Left ventricle myocardium inferior (tissue), 1 donor: ENCODE results near the gene AGAP1. TPM values are rescaled to one million over a fixed set of nuclear protein-coding genes. Genes with fewer than 3 reads are reported as not detected.
A peak's percentile ranks its signal among the peaks of the same experiment; 100 is the strongest.

Experiments
- DNase-seq: peaks from one replicate; pipeline ENCODE4 v3.0.0-alpha.2; 2020
- H3K27ac ChIP-seq: fragments of 200-600 bp; replicated peaks from 2 replicates; pipeline ENCODE4 v1.8.0; 2021
- H3K27me3 ChIP-seq: fragments of 200-600 bp; 2 replicates; pipeline ENCODE4 v1.8.0; 2021; ENCODE audit warnings: low read depth
- H3K36me3 ChIP-seq: fragments of 200-600 bp; 2 replicates; pipeline ENCODE4 v1.8.0; 2021
- H3K4me1 ChIP-seq: fragments of 200-600 bp; 2 replicates; pipeline ENCODE4 v1.8.0; 2021
- H3K4me3 ChIP-seq: fragments of 200-600 bp; 2 replicates; pipeline ENCODE4 v1.8.0; 2021; ENCODE audit warnings: mild to moderate bottlenecking, moderate library complexity
- H3K9me3 ChIP-seq: fragments of 200-600 bp; replicated peaks from 2 replicates; pipeline ENCODE4 v1.8.0; 2021
- intact Hi-C: fragments of 100-400 bp; cut with micrococcal nuclease; formaldehyde crosslinking; loops from one replicate; pipeline ENCODE4 v1.11.0; 2022
- total RNA-seq: library from RNA; stranded (reverse); fragmentation: NEBNext Ultra II Directional; extraction: Animal tissue kit (Norgen Biotek cat#: 25700); gene quantifications from one replicate; pipeline ENCODE4 v1.2.1, GENCODE V29; 2021
- TF ChIP-seq, protein P1 (sequence below): fragments of 200-600 bp; IDR thresholded peaks from 2 replicates; pipeline ENCODE4 v1.8.0; 2021; ENCODE audit warnings: antibody characterized with exemption, mild to moderate bottlenecking, borderline replicate concordance
- donor health status: DM: no; HTN: yes; CAD: no; lungs with severe emphysema.

Gene AGAP1
- total RNA-seq, 1 donor from 2014 or later, result 18.1 TPM

DNA sequence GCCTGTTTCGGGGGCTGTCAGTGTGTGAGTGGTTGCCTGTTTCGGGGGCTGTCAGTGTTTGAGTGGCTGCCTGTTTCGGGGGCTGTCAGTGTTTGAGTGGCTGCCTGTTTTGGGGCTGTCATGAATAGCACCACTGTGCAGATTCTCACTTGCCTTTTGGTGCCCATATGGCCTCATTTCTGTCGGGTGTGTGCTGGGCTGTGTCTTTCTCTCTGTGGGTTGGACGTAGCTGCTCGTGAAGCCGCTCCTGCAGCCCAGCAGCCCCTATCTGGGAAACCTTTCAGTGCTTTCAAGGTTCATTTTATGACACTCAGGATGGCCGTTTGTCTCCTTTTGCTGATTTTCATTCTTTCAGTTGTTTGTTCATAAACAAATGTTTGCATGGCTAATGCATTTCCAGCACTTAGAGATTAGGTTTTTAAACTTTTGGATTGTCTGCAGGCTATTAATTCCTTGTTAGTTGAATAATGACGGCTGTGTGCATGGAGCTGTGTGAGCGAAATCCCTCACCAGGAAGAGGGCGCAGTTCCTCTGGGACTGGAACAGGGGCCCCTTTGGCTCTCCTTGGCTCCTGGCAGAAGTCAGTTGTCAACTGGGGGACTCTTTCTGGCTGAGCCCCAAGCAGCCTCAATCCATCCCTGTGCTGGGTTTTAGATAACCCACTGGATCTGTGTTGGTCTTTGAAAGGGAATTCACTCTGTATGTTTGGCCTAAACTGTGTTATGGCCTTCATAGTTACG, 10.8 kb downstream of the AGAP1 start:
- no peaks in the 10 kb centered on the region for H3K27me3 ChIP-seq
- peak overlapping the region; percentile 7 for H3K4me3 ChIP-seq
- no peaks in the 10 kb centered on the region for H3K9me3 ChIP-seq
- TF ChIP-seq, protein P1, sequence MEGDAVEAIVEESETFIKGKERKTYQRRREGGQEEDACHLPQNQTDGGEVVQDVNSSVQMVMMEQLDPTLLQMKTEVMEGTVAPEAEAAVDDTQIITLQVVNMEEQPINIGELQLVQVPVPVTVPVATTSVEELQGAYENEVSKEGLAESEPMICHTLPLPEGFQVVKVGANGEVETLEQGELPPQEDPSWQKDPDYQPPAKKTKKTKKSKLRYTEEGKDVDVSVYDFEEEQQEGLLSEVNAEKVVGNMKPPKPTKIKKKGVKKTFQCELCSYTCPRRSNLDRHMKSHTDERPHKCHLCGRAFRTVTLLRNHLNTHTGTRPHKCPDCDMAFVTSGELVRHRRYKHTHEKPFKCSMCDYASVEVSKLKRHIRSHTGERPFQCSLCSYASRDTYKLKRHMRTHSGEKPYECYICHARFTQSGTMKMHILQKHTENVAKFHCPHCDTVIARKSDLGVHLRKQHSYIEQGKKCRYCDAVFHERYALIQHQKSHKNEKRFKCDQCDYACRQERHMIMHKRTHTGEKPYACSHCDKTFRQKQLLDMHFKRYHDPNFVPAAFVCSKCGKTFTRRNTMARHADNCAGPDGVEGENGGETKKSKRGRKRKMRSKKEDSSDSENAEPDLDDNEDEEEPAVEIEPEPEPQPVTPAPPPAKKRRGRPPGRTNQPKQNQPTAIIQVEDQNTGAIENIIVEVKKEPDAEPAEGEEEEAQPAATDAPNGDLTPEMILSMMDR, result no peak
- peak overlapping the region; percentile 64 for H3K27ac ChIP-seq
- DNase-seq, result no peak
- intact Hi-C loops, result no loop called here
- H3K4me1 ChIP-seq, result peaks cover 56% of the 10 kb centered on the region
- H3K36me3 ChIP-seq, result no peaks in the 10 kb centered on the region

DNA sequence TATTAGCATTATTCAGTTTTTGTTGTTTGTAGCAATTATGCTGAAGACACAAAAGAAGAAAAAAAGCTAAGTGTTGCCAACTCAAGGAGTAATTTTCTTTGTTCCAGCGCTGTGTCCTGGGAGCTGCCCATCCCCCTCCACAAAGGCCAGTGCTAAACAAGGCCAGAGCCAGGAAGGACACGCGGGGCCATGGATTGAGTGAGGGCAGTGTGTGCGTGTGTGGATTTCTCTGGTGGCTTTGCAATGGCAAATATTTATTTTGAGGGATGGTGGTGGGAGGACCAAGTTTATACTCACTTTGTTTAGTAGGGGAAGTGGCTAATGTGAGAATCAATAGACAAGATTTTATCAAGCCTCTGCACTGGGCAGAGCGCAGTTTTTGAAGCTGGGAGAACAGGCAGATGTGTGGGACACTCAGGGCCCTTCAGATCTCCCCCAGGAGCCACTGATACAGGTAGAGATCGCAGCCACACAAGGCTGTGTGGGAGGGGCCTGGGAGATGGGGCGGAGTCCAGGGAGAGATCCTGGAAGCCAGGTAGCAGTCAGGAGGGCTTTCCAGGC, 11.4 kb downstream of the AGAP1 start:
- intact Hi-C loops, result no loop called here
- TF ChIP-seq, protein P1, result no peak
- no peaks in the 10 kb centered on the region for H3K9me3 ChIP-seq
- peak overlapping the region; percentile 64 for H3K27ac ChIP-seq
- peaks cover 56% of the 10 kb centered on the region for H3K4me1 ChIP-seq
- no peak for DNase-seq
- H3K4me3 ChIP-seq, result no peak overlapping the region
- no peaks in the 10 kb centered on the region for H3K36me3 ChIP-seq
- H3K27me3 ChIP-seq, result no peaks in the 10 kb centered on the region

DNA sequence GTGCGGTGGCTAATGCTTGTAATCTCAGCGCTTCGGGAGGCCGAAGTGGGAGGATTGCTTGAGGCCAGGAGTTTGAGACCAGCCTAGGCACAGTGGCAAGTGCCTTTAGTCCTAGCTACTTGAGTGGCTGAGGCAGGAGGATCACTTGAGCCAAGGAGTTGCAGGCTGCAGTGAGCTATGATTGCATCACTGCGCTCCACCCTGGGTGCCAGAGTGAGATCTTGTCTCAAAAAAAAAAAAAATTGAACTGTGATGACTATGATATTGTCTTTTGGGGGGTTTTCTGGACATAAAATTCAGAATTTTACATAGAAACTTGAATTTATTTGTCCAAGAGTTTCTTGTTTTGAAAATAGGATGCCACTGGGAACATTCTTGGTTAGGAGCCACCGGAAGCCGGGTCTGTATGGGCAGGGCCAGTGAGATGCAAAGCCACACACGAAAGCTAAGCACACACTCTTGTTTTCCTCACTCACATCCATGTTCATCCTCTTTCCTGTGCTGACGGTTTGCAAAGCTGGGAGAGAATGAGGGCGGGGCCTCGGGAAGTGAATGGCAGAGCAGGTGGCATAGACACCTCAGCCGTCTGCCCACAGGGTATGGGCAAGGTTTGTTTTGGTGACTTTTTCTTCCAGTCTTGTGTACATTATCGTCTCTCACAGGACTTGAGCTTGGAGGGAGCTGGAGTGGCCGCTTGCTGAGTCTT, 12.6 kb downstream of the AGAP1 start:
- Histone ChIP-seq H3K4me3 (no peak overlapping the region), H3K4me1 (peaks cover 45% of the 10 kb centered on the region), H3K27ac (no peak overlapping the region), H3K36me3 (no peaks in the 10 kb centered on the region), H3K9me3 (no peaks in the 10 kb centered on the region), H3K27me3 (no peaks in the 10 kb centered on the region)
- DNase-seq, result no peak
- TF ChIP-seq, protein P1, result no peak
- intact Hi-C loops, result no loop called here

DNA sequence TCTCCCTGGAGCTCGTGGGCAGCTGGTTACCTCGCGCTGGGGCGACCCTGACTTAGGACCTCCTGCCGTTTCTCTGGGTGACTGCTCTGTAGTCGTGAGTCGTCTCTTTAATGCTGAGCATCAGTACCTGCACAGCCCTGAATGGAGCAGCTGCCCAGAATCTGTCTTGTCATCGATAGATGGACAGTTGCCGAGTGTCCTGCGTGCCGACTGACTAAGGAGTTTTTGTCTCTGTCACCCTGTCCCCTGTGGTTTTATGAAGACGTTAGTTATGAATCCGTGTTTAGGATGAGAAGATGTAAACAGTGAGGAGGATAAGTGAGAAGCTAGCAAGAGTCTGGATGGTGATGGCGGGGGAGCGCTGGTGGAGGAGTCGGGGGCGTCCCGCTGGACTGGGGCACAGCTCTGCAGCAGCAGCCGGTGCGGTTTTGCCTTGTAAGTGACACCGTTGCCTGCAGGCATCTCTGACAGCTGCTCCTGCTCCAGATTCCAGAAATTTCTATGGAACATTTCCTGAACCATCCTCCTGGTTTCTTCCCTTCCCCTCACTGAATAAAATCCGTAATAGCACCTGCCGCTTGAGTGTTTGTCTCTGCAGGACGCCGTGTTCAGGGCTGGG, 13.3 kb downstream of the AGAP1 start:
- H3K4me3 ChIP-seq, result no peak overlapping the region
- DNase-seq, result no peak
- H3K27ac ChIP-seq, result no peak overlapping the region
- H3K9me3 ChIP-seq, result no peaks in the 10 kb centered on the region
- H3K27me3 ChIP-seq, result no peaks in the 10 kb centered on the region
- H3K4me1 ChIP-seq, result peaks cover 38% of the 10 kb centered on the region
- no peaks in the 10 kb centered on the region for H3K36me3 ChIP-seq
- TF ChIP-seq, protein P1, result no peak
- intact Hi-C loops, result no loop called here

DNA sequence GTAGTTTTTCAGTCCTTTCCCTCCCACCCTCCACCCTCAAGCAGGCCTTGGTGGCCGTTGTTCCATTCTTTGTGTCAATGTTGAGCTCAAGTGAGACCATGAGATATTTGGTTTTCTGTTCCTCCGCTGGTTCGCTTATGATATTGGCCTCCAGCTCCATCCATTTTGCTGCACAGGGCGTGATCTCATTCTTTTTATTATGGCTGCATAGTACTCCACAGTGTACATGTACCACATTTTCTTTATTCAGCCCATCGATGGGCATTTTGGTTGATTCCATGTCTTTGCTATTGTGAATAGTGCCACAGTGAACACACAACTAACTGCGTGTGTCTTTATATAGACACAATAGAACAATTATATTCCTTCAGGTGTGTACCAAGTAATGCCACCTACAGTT, 14.1 kb downstream of the AGAP1 start:
- Histone ChIP-seq H3K36me3 (no peaks in the 10 kb centered on the region), H3K9me3 (no peaks in the 10 kb centered on the region), H3K4me1 (peaks cover 30% of the 10 kb centered on the region), H3K27me3 (no peaks in the 10 kb centered on the region), H3K27ac (no peak overlapping the region), H3K4me3 (no peak overlapping the region)
- TF ChIP-seq, protein P1, result no peak
- DNase-seq, result no peak
- intact Hi-C loops, result no loop called here
